ENCODE measurements around the gene ISYNA1.

Gene ISYNA1

GRCh38 chr19:18442941-18443340 is 5.0 kb upstream of the ISYNA1 start:
- H3K27ac ChIP-seq (ENCODE audit: low read length) = no peak overlapping the region
- H3K9ac ChIP-seq (ENCODE audit: low read length in 2 of 2) = no peak overlapping the region
- H3K9me3 ChIP-seq (ENCODE audit: control insufficient read depth in 2 of 2, low read length in 2 of 2) = no peaks in the 10 kb centered on the region
- peaks cover 0 to 13% of the 10 kb centered on the region in 2 donors for H3K27me3 ChIP-seq (ENCODE audit: control insufficient read depth in 1 of 2, insufficient read depth in 2 of 2, low read length in 2 of 2)
- H3K4me3 ChIP-seq (ENCODE audit: low read length in 2 of 2) = no peak overlapping the region
- peaks cover 11% of the 10 kb centered on the region for H3K4me1 ChIP-seq (ENCODE audit: control insufficient read depth, insufficient read depth, low read length)
- H3K36me3 ChIP-seq (ENCODE audit: control insufficient read depth in 2 of 2, insufficient read depth in 2 of 2, low read length in 2 of 2) = peaks cover 19 to 34% of the 10 kb centered on the region in 2 donors

GRCh38 chr19:18441804-18442788 is 4.2 kb upstream of the ISYNA1 start:
- H3K27ac ChIP-seq (ENCODE audit: low read length) = no peak overlapping the region
- no peaks in the 10 kb centered on the region for H3K9me3 ChIP-seq (ENCODE audit: control insufficient read depth in 2 of 2, low read length in 2 of 2)
- peaks cover 16% of the 10 kb centered on the region for H3K4me1 ChIP-seq (ENCODE audit: control insufficient read depth, insufficient read depth, low read length)
- H3K27me3 ChIP-seq (ENCODE audit: control insufficient read depth in 1 of 2, insufficient read depth in 2 of 2, low read length in 2 of 2) = peaks cover 0 to 13% of the 10 kb centered on the region in 2 donors
- peaks cover 15 to 34% of the 10 kb centered on the region in 2 donors for H3K36me3 ChIP-seq (ENCODE audit: control insufficient read depth in 2 of 2, insufficient read depth in 2 of 2, low read length in 2 of 2)
- H3K4me3 ChIP-seq (ENCODE audit: low read length in 2 of 2) = no peak overlapping the region
- no peak overlapping the region for H3K9ac ChIP-seq (ENCODE audit: low read length in 2 of 2)

- no peak overlapping the region for H3K27ac ChIP-seq (ENCODE audit: low read length)
- H3K9ac ChIP-seq (ENCODE audit: low read length in 2 of 2) = no peak overlapping the region
- no peak overlapping the region for H3K4me3 ChIP-seq (ENCODE audit: low read length in 2 of 2)
- H3K27me3 ChIP-seq (ENCODE audit: control insufficient read depth in 1 of 2, insufficient read depth in 2 of 2, low read length in 2 of 2) = peaks cover 0 to 13% of the 10 kb centered on the region in 2 donors
- H3K9me3 ChIP-seq (ENCODE audit: control insufficient read depth in 2 of 2, low read length in 2 of 2) = no peaks in the 10 kb centered on the region
- peaks cover 9 to 25% of the 10 kb centered on the region in 2 donors for H3K36me3 ChIP-seq (ENCODE audit: control insufficient read depth in 2 of 2, insufficient read depth in 2 of 2, low read length in 2 of 2)
- peaks cover 23% of the 10 kb centered on the region for H3K4me1 ChIP-seq (ENCODE audit: control insufficient read depth, insufficient read depth, low read length)
Measured at GRCh38 chr19:18440936-18441803, 3.2 kb upstream of the ISYNA1 start.

- H3K27ac ChIP-seq (ENCODE audit: low read length) = no peak overlapping the region
- peaks cover 2 to 13% of the 10 kb centered on the region in 2 donors for H3K27me3 ChIP-seq (ENCODE audit: control insufficient read depth in 1 of 2, insufficient read depth in 2 of 2, low read length in 2 of 2)
- no peaks in the 10 kb centered on the region for H3K9me3 ChIP-seq (ENCODE audit: control insufficient read depth in 2 of 2, low read length in 2 of 2)
- H3K36me3 ChIP-seq (ENCODE audit: control insufficient read depth in 2 of 2, insufficient read depth in 2 of 2, low read length in 2 of 2) = peaks cover 4 to 19% of the 10 kb centered on the region in 2 donors
- H3K4me3 ChIP-seq (ENCODE audit: low read length in 2 of 2) = no peak overlapping the region
- no peak overlapping the region for H3K9ac ChIP-seq (ENCODE audit: low read length in 2 of 2)
- peaks cover 24% of the 10 kb centered on the region for H3K4me1 ChIP-seq (ENCODE audit: control insufficient read depth, insufficient read depth, low read length)
Measured at GRCh38 chr19:18440415-18440877, 2.5 kb upstream of the ISYNA1 start.

- no peak overlapping the region for H3K27ac ChIP-seq (ENCODE audit: low read length)
- H3K9ac ChIP-seq (ENCODE audit: low read length in 2 of 2) = no peak overlapping the region
- no peaks in the 10 kb centered on the region for H3K9me3 ChIP-seq (ENCODE audit: control insufficient read depth in 2 of 2, low read length in 2 of 2)
- H3K4me1 ChIP-seq (ENCODE audit: control insufficient read depth, insufficient read depth, low read length) = peaks cover 24% of the 10 kb centered on the region
- peaks cover 2 to 13% of the 10 kb centered on the region in 2 donors for H3K27me3 ChIP-seq (ENCODE audit: control insufficient read depth in 1 of 2, insufficient read depth in 2 of 2, low read length in 2 of 2)
- peaks cover 4 to 16% of the 10 kb centered on the region in 2 donors for H3K36me3 ChIP-seq (ENCODE audit: control insufficient read depth in 2 of 2, insufficient read depth in 2 of 2, low read length in 2 of 2)
- no peak overlapping the region for H3K4me3 ChIP-seq (ENCODE audit: low read length in 2 of 2)
Measured at GRCh38 chr19:18439910-18440237, 1.9 kb upstream of the ISYNA1 start.

GRCh38 chr19:18439025-18439909 is 1.3 kb upstream of the ISYNA1 start:
- Histone ChIP-seq H3K4me1 (ENCODE audit: control insufficient read depth, insufficient read depth, low read length) (peaks cover 24% of the 10 kb centered on the region), H3K4me3 (ENCODE audit: low read length in 2 of 2) (no peak overlapping the region), H3K36me3 (ENCODE audit: control insufficient read depth in 2 of 2, insufficient read depth in 2 of 2, low read length in 2 of 2) (peaks cover 2 to 10% of the 10 kb centered on the region in 2 donors), H3K27me3 (ENCODE audit: control insufficient read depth in 1 of 2, insufficient read depth in 2 of 2, low read length in 2 of 2) (peaks cover 2 to 15% of the 10 kb centered on the region in 2 donors), H3K27ac (ENCODE audit: low read length) (no peak overlapping the region), H3K9ac (ENCODE audit: low read length in 2 of 2) (no peak overlapping the region), H3K9me3 (ENCODE audit: control insufficient read depth in 2 of 2, low read length in 2 of 2) (no peaks in the 10 kb centered on the region)

- Histone ChIP-seq H3K4me1 (ENCODE audit: control insufficient read depth, insufficient read depth, low read length) (peaks cover 27% of the 10 kb centered on the region), H3K36me3 (ENCODE audit: control insufficient read depth in 2 of 2, insufficient read depth in 2 of 2, low read length in 2 of 2) (peaks cover under 1 to 2% of the 10 kb centered on the region in 2 donors), H3K4me3 (ENCODE audit: low read length in 2 of 2) (peak overlapping the region in 1 of 2 donors; percentile 64), H3K9me3 (ENCODE audit: control insufficient read depth in 2 of 2, low read length in 2 of 2) (no peaks in the 10 kb centered on the region), H3K9ac (ENCODE audit: low read length in 2 of 2) (no peak overlapping the region), H3K27me3 (ENCODE audit: control insufficient read depth in 1 of 2, insufficient read depth in 2 of 2, low read length in 2 of 2) (peaks cover 2 to 17% of the 10 kb centered on the region in 2 donors), H3K27ac (ENCODE audit: low read length) (no peak overlapping the region)
Measured at GRCh38 chr19:18438331-18439024, 545 bp upstream of the ISYNA1 start.

- peaks cover 35% of the 10 kb centered on the region for H3K4me1 ChIP-seq (ENCODE audit: control insufficient read depth, insufficient read depth, low read length)
- H3K27ac ChIP-seq (ENCODE audit: low read length) = no peak overlapping the region
- no peak overlapping the region for H3K9ac ChIP-seq (ENCODE audit: low read length in 2 of 2)
- peaks cover 2 to 17% of the 10 kb centered on the region in 2 donors for H3K27me3 ChIP-seq (ENCODE audit: control insufficient read depth in 1 of 2, insufficient read depth in 2 of 2, low read length in 2 of 2)
- no peaks in the 10 kb centered on the region for H3K9me3 ChIP-seq (ENCODE audit: control insufficient read depth in 2 of 2, low read length in 2 of 2)
- H3K36me3 ChIP-seq (ENCODE audit: control insufficient read depth in 2 of 2, insufficient read depth in 2 of 2, low read length in 2 of 2) = no peaks in the 10 kb centered on the region
- peak overlapping the region; percentile 13 to 66 for H3K4me3 ChIP-seq (ENCODE audit: low read length in 2 of 2)
Measured at GRCh38 chr19:18436671-18437490, 1.1 kb downstream of the ISYNA1 start.
